Measurements from ENCODE around the gene FAM98B.
"Not testable (repeated sequence)": the region's sequence is repeated elsewhere in the genome, so short reads cannot be mapped to it uniquely, and the experiment has no call there.

The FAM98B gene

DNA sequence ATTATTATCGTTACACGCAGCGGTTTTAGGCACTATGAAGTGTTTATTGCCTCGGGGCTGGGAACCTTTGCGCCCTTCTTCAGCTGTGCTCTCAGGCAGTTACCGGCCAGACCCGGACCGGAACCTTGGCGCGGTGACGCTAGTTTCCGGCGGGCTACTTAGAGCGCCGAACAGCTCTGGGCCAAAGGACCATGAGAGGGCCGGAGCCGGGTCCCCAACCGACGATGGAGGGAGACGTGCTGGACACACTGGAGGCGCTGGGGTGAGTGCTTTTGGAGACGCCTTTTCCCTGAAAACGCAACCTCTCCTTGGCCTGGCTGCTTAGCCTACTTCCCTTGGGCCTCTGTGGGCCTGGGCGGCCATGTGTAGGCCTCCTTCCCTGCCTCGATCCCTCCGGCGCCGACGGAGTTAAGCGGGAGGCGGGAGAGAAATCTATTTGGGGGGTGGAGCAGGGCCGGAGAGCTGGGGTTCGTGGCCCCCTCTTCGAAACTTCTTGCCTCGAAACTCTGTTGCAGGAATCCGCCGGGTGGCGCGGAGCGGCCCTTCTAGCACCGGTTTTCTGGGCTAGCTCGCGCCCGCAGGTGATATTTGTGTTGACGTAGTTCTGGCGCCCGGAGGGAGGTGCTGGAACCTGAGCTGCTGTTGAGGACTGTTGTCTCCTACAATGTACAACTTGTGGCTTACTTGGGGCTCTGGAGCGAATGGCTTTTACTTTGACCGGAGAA is at the start of gene FAM98B:
Gene FAM98B (plus strand): TSS at position 157 of the 725 bp plus-strand sequence. CDS start 35 bp downstream, at position 192.
- FAIRE-seq, result no peak

DNA sequence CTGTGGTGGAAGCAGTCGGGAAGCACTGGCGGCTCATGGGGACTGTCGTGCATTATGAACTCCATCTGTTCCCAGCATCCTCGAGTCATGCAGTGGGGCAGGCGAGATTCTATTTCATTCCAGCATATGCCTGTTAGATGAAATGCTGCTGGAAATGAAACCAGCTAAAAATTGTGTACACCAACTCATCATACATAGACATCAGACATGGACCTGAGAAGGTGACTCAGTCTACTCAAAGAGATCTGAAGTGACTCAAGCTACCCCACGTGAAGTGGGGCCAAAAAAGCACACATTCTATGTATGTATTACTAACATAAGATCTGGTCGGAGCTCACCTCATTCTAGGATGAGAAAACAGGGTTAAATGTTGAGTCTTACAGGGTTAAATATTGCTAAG is 47.5 kb upstream of the FAM98B start:
- no peak for FAIRE-seq

DNA sequence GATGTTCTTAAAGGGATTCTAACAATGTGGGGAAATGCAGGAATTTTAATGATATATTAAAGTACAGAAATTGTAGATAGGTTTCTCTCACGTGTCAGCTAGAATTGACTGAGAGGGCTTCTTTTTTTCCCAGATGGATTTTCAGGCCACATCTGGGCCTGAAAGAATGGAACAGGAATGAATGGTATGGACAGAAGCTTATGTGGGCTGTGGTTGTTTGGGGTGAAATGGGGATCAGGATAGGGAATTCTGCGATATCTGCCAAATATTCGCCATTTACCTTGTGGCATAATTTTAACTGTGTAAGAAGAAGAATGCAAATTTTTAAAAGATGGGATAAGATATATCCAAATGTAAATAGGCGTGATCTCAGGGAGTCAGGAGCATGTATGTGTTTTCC is 45.4 kb upstream of the FAM98B start:
- FAIRE-seq, result no peak

DNA sequence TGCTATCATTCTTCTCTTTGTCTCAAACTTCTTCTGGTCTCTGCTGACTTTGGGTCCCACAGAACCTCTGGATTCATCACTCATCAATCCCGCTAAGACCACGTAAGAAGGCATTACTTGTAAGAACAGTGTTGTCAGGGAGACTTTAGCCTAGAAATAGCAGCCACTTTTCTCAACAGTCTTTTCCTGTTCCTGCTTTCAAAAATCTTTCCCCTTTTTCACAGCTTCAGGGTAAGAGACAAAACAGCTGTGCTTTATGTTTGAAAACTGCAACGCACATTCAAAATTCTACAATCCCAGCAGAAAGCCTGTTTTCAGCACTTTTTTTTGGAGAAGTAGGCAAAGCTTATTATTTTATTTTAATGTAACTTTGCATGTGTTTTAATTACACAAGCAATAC is 42.0 kb upstream of the FAM98B start:
- no peak for FAIRE-seq

DNA sequence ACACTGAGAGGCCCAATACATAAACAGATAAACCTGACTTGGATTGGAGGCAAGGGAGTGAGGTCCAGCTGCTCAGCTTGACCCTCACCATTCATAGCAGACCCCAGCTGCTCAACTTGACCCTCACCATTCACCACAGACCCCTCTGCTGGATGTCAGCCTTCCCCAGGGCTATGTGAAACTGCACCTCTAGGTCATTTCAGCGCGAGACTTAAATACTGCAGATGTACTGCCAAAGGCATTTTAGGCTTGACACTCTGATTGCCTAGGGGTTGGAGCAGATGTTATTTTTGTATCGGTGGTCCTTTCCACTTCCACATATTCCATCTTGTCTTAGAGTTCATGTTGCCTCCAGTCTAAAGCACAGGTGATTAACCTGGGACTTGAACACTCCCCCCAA is 41.5 kb upstream of the FAM98B start:
- no peak for FAIRE-seq

DNA sequence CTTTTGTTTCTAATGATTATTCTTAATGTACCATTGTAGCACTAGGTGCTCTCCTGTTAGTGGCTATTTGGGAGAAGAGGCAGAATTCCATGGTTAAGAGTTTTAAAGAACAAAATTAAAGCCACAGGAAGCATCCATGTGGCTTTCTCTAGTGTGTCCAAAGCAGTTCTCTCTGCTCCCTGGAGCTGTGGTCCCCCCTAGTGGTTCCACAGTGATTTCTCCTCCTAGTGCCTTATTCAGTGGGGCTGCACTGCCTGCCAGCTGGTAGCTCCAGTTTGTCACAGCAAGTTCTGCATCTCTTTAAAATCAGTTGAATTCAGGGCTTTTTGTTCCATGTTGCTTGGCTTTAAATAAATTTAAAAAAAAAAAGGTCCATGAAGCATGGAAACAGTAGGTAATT is 39.6 kb upstream of the FAM98B start:
- no peak for FAIRE-seq

DNA sequence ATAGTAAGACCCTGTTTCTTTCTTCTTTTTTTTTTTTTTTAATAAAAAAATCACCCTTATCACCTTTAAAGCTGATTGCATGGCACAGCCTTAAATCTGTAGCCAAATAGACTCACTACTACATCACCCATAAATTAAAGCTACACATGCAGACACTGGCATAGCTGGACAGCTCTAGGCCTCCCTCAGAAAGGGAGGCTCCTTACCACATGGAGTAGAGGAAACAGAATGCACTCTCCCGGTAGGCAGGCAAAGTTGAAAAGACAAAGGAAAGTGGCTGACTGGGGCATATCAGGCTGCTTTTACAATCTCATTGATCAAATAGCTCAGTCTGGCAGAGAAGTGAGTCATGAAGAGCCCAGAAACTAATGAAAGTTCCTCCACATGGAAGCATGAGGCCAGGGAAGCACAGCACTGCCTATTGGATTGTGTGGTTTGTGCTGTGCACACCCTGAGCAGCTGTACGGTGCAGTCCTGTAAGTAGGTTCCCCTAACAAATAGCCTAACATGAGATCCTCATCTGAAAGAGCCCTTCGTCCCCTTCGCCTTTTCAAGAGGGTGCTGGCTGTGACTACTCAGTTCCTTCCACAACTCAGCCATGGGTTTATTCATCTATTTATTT is 32.7 kb upstream of the FAM98B start:
- FAIRE-seq, result no peak

DNA sequence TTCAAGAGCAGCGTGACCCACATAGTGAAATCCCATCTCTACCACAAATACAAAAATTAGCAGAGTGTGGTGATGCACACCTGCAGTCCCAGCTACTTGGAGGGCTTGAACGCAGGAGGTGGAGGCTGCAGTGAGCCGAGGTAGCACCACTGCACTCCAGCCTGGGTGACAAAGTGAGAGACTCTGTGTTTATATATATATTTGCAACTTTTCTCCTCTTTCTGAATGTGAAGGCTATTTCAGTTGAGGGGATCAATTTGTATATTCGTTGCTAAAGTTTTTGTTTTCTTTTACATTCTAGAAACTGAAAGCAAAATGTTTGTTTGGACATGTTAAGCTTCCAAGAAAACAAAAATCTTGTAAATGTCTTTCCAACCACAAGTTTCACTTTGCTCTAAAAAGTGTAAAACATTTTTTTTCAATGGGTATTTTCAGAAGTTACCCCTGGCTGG is 29.8 kb upstream of the FAM98B start:
- FAIRE-seq, result no peak

DNA sequence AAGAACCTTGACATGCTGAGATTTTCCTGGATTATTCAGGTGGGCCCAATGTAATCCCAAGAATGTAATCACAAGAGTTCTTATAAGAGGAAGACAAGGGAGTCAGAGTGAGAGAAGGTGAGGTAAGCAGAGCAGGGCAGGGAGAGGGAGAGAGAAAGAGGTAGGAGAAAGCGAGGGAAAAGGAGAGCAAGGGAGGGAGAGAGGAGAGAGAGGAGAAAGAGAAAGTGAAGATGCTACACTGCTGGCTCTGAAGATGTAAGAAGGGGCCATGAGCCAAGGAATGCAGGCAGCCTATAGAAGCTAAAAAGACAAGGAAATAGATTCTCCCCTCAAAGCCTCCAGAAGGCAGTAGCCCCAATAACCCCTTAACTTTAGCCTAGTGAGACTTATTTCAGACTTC is 28.7 kb upstream of the FAM98B start:
- FAIRE-seq, result no peak

DNA sequence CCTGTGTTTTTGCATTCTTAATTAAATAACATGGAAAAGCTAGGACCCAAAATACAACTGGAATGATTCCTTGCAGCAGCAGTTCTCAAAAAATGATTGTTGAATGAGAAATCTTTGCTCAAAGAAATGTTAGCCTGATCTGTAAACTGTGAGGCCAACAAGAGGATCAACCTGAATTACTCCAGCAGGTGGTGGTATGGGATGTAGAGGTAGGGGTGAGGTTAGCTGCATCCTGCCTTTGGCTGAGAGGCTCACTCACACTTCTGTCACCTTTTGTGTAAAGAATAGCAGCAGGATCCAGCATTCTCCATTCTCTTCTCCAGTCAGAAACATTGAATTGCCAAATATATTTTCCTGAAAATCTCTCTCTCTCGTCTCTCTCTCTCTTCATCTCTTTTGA is 26.5 kb upstream of the FAM98B start:
- no peak for FAIRE-seq

DNA sequence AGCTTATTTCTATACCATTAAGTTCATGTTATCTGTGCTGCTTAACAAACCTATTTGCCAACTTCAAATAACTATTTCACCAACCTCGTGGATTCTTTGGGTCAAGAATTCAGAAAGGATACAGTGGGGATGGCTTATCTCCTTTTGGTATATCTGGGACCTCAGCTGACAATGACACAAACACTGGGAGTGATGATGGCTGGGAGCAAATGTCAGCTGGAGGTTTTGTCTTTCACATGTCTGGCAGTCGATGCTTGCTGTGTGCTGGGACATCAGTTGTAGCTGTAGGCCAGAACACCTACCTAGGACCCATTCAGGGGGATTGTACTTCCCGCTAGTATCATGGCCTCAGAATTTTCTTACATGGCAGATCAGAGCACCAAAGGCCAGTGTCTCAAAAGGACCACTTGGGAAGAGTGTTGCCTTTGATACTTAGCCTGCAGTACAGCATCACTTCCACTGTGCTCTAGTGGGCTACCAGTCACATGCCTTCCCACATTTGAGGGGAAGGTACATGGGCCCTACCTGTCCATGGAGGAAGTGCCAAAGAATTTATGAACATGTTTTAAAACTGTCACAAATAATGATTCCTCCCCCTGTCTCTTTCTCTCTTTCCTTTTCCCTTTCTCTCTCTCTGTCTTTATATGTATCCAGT is 23.7 kb upstream of the FAM98B start:
- FAIRE-seq, result no peak

DNA sequence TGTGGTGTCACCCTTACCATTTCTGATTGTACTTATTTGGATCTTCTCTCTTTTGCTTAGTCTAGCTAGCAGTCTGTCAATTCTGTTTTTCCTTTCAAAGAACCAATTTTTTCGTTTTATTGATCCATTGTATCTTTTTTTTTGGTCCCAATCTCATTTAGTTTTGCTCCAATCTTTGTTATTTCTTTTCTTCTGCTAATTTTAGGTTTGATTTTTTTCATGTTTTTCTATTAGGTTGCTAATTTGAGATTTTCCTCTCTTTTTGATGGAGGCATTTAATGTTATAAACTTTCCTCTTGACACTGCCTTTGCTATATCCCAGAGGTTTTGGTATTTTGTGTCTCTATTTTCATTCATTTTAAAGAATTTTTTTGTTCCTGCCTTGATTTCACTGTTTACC is 16.9 kb upstream of the FAM98B start:
- no peak for FAIRE-seq

DNA sequence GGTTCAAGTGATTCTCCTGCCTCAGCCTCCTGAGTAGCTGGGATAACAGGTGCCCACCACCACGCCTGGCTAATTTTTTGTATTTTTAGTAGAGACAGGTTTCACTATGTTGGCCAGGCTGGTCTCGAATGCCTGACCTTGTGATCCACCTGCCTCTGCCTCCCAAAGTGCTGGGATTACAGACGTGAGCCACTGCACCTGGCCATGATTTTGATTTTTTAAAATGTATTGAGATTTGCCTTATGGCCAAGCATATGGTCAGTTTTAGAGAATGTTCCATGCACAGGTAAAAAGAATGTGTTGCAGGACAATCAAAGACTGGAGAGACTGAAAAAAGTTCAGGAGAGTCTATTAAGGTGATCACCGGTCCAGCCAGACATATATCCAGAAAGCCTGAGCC is 16.3 kb upstream of the FAM98B start:
- not testable (repeated sequence) for FAIRE-seq

DNA sequence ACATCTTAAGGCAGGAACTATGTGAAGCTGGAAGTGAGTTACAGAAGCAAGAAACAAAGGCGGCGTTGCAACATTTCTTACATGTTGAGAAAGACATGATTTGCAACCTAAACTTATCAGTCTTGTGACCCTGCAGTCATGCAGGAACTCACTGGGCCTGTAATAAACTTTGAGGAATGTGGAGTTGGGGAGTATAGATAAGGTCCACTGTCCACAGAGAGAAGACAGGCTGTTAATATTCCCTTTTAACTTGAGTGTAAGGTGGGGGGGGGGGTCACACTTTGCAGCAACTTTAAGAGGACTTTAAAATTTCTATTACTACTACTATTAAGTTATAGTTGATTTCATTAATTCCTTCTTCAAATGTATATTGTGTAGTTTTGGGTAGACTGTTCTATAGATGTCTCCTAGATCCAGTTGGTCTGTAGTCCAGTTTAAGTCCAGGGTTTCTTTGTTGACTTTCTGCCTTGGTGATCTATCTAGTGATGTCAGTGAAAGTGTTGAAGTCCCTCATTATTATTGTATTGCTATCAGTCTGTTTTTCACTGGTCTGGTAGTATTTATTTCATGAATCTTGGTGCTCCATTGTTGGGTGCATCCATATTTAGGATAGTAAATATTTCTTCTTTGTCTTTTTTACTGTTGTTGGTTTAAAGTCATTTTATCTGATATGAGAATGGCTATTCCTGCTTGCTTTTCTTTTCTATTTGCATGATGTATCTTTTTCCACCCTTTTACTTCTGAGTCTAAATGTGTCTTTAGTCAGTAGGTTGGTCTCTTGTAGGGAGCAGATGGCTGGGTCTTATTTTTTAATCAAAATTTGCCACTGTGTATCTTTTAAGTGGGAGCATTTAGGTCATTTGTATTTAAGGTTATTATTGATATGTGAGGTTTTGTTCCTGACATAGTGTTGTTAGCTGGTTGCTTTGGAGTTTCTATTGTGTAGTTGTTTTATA is 15.6 kb upstream of the FAM98B start:
- FAIRE-seq, result no peak

DNA sequence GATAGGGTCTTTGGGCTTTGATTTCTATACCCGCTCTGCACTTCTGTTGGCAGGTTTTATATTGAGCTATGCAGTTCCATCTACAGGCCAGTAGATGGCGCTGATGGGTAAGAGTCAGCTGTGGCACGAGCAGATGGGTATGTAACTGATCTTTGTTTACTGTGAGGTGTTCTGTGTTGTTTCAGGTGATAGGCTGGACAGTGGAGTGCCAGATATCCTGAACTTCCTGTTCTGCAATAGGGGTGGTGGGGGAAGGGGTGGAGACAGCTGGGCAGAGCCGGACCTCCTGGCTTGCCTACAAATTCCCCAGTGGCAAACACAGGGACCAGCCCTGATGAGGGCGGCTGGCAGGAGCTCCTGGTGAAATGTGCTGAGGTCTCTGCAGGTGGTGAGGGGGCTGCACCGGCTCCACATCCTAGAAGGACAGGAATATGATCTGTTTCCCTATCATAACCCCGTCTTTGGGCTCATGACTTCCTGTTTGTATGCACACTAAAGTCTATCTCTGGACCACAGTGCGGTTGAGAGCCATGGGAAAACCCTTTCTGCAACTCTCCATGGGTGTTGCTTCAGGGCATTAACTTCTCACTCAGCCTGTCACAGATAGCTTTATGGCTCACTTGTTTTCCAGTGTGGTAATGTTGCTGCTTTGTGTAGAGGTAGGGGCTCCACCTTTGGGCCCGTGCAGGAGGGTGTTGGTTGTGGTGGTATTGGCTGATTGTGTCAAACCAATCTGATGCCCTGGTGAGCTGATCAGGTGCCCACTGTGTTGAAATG is 13.4 kb upstream of the FAM98B start:
- peak; percentile 97 for FAIRE-seq

DNA sequence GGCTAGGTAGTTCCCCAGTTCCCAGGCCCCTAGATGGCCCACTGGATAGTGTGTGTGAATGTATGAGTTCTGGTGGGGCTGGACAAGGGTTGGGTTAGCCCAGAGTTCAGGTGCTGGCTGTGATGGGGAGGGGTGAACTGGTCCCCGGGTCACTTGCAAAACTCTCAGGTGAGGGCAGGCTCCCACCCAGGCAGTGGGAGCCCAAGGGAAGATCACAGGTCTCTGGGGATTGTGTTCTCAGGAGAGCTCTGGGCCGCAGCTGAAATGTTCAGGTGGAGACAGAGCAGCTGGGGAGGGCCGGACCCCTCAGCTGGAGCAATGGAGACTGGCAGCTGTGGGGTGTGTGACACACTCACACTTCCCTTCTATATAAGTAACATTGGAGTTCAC is 12.8 kb upstream of the FAM98B start:
- no peak for FAIRE-seq

DNA sequence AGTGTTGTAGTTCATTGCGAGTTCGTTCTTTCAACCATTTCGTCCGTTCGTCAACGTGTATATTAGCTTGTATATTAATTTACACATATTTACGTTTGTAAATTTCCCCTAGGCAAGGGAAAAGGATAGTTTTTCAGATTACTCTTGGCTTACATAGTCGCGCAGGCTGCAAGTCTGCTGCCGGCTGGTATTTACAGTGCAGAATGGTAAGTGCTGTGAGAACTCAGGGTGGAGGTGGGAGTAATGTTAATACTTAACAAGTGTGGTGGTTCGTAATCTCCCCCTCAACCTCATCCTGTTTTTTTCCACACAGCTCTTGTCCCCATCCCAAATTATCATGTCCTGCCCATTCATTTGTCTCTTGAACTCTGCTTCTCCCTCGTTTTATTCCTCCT is 766 bp downstream of the FAM98B start:
- FAIRE-seq, result no peak

DNA sequence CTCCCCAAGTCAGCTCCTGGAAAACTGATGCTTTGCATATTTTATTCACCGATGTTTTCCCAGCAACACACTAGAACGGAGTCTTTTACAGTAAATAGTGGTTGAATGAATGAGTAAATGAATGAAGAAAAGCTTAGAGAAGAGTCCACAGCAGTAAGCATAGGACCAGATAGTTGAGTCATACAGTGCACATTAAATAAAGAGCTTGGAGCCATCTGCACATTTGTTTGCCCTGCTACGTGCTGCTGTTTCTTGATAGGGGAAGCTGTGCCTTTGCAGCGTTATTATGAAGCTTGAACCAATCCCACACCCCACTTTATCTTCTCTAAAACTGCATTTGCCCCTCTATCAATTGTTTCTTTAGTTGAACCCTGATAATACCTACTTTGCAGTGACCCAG is 1.2 kb downstream of the FAM98B start:
- no peak for FAIRE-seq

DNA sequence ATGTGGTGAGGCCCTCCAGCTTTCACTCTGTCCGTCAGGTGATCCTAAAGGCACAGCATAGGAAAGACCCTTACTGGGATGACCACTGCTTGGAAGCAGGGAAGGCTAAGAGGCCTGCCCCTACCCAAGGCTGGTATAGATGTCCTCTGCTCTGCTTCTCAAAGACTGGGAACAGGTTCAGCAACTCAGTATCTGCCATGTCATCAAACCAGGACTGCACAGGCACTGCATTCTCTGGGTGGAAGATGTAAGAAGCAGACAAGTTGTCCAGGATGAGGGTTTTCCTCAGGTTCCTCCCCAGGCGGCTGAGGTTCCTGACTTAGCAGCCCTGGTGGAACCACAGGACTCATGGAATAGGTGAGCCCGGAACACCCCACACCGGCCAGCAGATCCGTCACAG is 4.7 kb downstream of the FAM98B start:
- no peak for FAIRE-seq

DNA sequence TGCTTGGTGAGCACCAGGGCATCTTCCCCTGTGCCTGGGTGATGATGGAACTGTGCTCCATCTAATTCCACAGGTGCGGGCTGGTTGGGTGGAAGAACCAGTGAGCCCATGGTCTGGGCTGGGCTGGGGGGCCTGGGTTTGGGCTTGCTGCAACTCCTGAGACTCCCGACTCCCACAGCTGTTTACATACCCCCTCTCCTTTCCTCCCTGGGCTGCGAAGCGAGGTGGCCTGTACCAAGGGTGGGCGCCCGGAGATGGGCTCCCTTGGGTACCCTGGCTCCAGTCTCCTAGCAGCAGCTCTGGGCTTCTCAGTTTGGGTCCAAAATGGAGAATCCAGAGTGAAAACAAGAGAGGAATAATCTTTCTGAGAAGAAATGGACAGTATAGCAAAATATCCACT is 5.6 kb downstream of the FAM98B start:
- FAIRE-seq, result no peak

DNA sequence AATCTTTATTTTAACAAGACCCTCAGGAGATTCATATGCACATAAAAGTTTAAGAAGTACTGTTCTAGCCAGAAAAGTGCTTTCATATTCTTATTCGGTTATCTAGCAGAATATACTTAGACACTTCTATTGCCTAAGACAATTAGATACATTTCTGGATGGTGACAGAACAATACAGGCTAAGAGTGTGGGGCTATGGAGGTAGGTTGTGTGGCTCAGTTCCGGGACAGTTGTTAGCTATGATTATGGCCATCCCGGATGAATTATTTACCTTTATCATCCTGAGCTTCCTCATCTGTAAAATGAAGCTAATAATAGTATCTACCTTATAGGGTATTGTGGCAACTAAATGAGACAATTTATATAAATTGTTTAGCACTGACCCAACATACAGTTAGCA is 6.6 kb downstream of the FAM98B start:
- no peak for FAIRE-seq
